Measurements from ENCODE around the gene KLHL29. TPM values are rescaled to one million over a fixed set of nuclear protein-coding genes. Genes with fewer than 3 reads are reported as not detected.

The KLHL29 gene
- total RNA-seq, 1 experiment from 2014 or later: 7.7 TPM

- no peak for TF ChIP-seq POLR2AphosphoS5 (IDR thresholded peaks at IDR 0.05; ENCODE audit: low read depth, low read length)
- TF ChIP-seq, protein P1, sequence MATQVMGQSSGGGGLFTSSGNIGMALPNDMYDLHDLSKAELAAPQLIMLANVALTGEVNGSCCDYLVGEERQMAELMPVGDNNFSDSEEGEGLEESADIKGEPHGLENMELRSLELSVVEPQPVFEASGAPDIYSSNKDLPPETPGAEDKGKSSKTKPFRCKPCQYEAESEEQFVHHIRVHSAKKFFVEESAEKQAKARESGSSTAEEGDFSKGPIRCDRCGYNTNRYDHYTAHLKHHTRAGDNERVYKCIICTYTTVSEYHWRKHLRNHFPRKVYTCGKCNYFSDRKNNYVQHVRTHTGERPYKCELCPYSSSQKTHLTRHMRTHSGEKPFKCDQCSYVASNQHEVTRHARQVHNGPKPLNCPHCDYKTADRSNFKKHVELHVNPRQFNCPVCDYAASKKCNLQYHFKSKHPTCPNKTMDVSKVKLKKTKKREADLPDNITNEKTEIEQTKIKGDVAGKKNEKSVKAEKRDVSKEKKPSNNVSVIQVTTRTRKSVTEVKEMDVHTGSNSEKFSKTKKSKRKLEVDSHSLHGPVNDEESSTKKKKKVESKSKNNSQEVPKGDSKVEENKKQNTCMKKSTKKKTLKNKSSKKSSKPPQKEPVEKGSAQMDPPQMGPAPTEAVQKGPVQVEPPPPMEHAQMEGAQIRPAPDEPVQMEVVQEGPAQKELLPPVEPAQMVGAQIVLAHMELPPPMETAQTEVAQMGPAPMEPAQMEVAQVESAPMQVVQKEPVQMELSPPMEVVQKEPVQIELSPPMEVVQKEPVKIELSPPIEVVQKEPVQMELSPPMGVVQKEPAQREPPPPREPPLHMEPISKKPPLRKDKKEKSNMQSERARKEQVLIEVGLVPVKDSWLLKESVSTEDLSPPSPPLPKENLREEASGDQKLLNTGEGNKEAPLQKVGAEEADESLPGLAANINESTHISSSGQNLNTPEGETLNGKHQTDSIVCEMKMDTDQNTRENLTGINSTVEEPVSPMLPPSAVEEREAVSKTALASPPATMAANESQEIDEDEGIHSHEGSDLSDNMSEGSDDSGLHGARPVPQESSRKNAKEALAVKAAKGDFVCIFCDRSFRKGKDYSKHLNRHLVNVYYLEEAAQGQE (IDR thresholded peaks at IDR 0.05; ENCODE audit: insufficient read depth in 1 of 2, low read depth in 2 of 2, low read length in 1 of 2): peak; percentile 85 to 87
- Histone ChIP-seq H3K4me3 (ENCODE audit: low read depth in 2 of 2, low read length in 2 of 2) (no peak overlapping the region), H3K4me1 (ENCODE audit: control insufficient read depth, insufficient read depth, low read length) (no peaks in the 10 kb centered on the region), H3K9me3 (ENCODE audit: control insufficient read depth, insufficient read depth, low read depth, low read length) (no peaks in the 10 kb centered on the region), H3K27me3 (ENCODE audit: control insufficient read depth, insufficient read depth, low read length) (no peaks in the 10 kb centered on the region), H3K36me3 (ENCODE audit: control insufficient read depth, insufficient read depth, low read length) (no peaks in the 10 kb centered on the region), H3K27ac (ENCODE audit: low read length) (no peak overlapping the region)
- ATAC-seq (no peak), DNase-seq (ENCODE audit: low read depth, low spot score) (no peak)
- CTCF ChIA-PET: no interaction called here
- in situ Hi-C loops (cut with HindIII; ENCODE audit: low pct_unique_long_range_greater_than_20kb, low sequenced_read_pairs): no loop called here
- intact Hi-C loops (cut with micrococcal nuclease; ENCODE audit: unreplicated experiment): no loop called here
- POLR2A ChIA-PET: no interaction called here
- no TSS peak for BruUV-seq (replicated peaks)
These were observed 289.1 kb downstream of the KLHL29 start for GRCh38 chr2:23673830-23674679.

DNA sequence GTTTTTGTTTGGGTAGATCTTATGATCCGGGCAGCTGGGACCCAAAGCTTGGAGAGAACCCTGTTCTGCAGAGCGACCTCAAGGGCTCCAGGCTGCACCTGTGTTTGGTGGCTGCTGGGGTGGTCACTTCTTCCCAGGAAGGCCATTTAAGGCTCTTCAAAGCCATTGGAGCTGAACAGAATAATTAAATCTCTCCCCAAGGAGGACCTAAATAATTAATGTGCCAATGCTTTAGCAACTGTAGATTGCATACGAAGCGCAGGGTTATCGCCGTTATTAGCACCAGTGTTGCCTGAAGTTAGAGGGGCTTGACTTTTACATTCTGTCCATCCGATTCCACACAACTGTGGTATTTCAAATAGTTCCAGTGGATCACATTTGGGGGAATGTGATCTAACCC lies 290.5 kb downstream of the KLHL29 start:
- no TSS peak for BruUV-seq (replicated peaks)
- in situ Hi-C loops (cut with HindIII; ENCODE audit: low pct_unique_long_range_greater_than_20kb, low sequenced_read_pairs) (no loop called here), intact Hi-C loops (cut with micrococcal nuclease; ENCODE audit: unreplicated experiment) (no loop called here)
- H3K27me3 ChIP-seq (ENCODE audit: control insufficient read depth, insufficient read depth, low read length): no peaks in the 10 kb centered on the region
- no peak overlapping the region for H3K4me3 ChIP-seq (ENCODE audit: low read depth in 2 of 2, low read length in 2 of 2)
- H3K27ac ChIP-seq (ENCODE audit: low read length): no peak overlapping the region
- no peaks in the 10 kb centered on the region for H3K4me1 ChIP-seq (ENCODE audit: control insufficient read depth, insufficient read depth, low read length)
- DNase-seq (ENCODE audit: low read depth, low spot score) (no peak), ATAC-seq (no peak)
- ChIA-PET POLR2A (no interaction called here), CTCF (no interaction called here)
- H3K36me3 ChIP-seq (ENCODE audit: control insufficient read depth, insufficient read depth, low read length): no peaks in the 10 kb centered on the region
- TF ChIP-seq POLR2AphosphoS5 (IDR thresholded peaks at IDR 0.05; ENCODE audit: low read depth, low read length) (no peak), TCF7L2 (IDR thresholded peaks at IDR 0.05; ENCODE audit: low read depth, low read length) (no peak), SIN3A (IDR thresholded peaks at IDR 0.05; ENCODE audit: borderline replicate concordance, insufficient read depth, low read depth, low read length) (no peak), CTCF (IDR thresholded peaks at IDR 0.05) (no peak)
- TF ChIP-seq, protein P1 (IDR thresholded peaks at IDR 0.05; ENCODE audit: insufficient read depth in 1 of 2, low read depth in 2 of 2, low read length in 1 of 2): no peak
- H3K9me3 ChIP-seq (ENCODE audit: control insufficient read depth, insufficient read depth, low read depth, low read length): no peaks in the 10 kb centered on the region

Measured in Panc1 (cell line).